Activated CD8-positive, alpha-beta memory T cell treated with anti-CD3 and anti-CD28 coated beads, Interleukin-2, amount 50 U/mL, for 24 hours (primary cell): ENCODE results near the gene DCLK2.

ENCODE experiments used
- DNase-seq: peaks from one replicate; pipeline ENCODE4 v3.0.0-alpha.2; 2020; ENCODE audit errors: extremely low read depth

The DCLK2 gene

DNA sequence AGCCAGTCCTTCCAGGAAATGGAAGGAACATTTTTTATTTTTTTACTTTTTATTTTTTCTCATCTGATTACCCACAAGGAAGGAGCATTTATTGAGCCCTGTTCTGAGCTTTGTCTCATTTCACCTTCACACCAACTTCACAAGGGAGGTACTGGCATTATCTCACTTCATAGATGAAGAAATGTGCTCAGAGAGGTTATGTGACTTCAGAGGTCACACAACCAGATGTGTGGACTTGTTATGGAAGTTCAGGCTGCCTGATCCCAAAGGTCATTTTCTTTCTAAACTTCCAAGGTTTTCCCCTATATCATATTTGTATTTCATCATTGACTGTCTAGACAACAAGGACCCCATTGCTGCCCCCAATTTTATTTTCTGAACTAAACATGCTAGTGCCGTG lies 160.3 kb downstream of the DCLK2 start:
- DNase-seq, result no peak

DNA sequence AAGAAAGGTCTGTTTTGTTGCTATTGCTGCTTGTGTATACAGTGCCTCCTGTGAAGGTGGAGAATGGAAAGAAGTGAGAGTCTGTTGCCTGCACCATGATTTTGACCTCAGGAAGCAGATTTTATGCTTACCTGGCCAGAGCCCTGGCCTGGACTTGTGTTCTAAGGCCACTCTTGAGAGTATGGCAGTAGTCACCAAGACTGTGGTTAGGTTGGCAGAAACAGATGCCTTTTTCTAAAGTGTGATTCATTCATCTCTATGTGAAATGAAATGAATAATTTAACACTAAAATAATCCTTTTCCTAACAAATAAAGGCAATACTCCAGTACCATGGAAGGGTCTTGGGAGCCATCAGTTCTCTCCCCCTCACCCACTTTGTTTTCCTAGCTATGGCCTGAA lies 161.8 kb downstream of the DCLK2 start:
- DNase-seq, result no peak

DNA sequence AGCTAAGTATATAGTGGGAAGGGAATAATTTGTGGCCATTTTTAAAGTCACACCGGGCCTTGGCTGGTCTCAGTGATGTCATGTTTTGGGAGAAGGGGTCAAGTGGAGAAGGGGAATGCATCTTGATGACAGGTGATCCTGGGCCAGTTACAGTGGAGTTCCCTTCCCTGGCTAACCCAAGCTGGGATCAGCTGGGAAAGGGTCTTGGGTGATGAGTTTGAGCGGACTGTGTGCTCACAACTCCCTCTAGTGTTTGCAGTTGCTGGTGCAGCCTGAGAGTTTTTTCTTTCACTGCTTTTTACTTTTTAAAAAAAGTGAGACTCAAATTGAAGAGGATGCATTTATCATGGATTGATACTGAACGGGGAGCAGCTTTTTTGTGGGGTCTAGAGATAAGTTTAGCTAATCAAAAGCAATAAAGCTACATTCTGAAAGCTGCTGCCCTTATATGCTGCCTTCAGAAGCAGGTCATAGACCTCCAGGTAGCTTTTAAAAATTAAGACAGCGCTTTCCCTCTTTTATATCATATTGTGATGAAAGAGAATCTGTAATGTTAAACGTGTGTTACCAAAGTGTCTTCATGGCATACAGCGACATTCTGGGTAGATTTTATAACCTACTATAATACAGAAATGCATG lies 164.7 kb downstream of the DCLK2 start:
- DNase-seq, result no peak

DNA sequence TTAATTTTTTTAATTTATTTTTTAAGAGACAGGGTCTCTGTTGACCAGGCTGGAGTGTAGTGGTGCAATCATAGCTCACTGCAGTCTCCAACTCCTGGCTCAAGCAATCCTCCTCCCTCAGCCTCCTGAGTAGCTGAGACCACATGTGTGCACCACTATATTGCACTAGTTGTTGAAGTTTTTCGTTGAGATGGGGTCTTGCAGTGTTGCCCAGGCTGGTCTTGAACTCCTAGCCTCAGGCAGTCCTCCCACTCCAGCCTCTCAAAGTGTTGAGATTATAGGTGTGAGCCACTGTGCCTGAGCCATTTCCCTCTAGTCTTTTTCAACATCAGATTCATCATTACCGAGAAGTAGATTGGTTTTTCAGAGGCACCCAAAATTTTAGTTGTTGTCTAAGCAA lies 165.7 kb downstream of the DCLK2 start:
- DNase-seq, result no peak

DNA sequence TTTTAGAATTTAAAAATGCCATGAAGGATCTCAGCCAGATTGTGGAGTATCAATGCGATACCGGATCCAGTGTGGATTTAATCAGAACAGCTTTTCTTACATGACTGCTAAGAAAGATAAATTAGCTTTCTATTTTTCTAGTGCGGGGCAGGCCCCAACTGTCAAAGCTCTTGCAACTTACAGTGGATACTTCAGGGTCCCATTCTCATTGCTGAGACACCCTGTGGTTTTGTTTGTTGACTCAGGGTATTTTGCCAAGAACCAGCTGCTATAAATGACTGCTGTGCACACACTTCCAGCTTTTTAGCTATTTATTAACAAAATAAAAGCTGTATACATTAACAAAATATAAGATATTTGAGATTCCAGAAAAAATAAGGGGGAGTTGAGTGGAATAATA lies 166.4 kb downstream of the DCLK2 start:
- no peak for DNase-seq

DNA sequence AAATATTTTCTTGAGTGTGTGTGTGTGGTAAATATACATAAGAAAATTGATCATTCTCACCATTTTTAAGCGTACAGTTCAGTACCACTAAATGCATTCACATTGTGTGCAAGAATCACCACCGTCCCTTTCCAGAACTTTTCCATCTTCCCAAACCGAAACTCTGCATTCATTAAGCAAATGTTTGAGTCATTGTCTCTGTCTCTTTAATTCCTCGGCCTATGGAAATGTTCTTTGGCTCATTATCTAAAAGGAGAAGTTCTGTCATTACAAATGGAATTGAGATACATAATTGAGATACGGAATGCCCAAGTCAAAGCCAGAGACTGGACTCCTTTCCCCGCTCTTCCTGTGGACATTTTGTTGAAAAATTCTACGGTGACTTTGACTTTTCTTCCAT lies 168.9 kb downstream of the DCLK2 start:
- no peak for DNase-seq

DNA sequence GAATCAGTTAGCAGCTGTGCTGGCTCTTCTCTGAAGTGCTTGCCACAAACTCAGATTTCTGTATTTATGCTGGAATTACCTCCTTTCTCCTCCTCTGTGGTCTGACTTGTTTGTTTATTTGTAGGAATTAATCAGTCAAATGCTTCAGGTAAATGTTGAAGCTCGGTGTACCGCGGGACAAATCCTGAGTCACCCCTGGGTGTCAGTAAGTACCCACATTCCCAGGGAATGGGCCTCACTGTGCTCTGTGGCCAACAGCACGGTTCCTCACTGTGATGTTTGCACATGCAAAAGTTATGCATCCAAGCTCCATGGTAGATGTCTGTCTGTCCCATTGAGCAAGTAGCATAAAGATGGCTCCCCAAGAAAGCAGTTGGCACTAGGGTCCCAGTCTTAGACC lies 169.9 kb downstream of the DCLK2 start:
- DNase-seq, result no peak

DNA sequence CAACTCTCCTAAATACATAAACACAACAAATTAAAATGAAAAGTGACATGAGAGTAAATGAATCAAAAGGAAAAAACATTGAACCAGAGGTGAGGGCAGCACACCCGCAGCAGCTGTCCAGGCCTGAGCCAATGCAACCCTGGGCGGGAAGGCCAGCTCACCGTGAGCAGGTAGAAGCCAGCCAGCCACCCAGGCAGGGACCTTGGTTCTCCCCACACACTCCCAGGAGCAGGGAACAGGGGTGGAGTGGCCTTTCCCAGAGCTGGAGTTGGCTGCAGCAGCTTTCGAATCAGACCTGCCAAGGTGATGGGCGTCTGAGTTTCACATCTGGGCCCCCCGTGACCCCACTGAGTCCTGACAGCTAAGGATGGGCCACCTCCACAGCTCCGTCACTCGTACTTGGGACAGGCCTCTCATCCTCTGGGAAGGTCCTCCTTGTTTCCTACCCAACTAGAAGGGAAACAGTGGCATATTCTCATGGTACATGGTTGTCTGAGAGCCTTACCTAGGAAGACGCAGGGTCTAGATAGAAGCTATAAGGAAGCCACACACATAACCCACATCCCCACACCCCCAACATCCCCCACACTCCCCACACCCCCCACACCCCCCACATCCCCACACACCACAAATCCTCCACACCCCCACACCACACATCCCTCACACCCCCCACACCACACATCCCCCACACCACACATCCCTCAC lies 172.2 kb downstream of the DCLK2 start:
- DNase-seq, result no peak

DNA sequence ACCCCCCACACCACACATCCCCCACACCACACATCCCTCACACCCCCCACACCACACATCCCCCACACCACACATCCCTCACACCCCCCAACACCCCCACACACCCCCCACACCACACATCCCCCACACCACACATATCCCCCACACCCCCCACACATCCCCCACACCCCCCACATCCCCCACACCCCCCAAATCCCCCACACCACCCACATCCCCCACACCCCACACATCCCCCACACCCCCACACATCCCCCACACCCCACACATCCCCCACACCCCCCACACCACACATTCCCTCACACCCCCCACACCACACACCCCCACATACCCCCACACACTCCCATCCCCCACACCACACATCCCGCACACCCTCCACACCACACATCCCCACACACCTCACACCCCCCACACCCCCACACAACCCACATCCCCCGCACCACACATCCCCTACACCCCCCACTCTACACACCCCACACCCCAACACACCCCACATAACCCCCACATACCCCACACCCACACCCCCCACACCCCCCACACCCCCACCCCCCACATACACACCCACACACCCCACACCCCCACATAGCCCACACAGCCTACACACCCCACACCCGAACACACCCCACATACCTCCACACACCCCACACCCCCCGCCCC lies 172.9 kb downstream of the DCLK2 start:
- no peak for DNase-seq

DNA sequence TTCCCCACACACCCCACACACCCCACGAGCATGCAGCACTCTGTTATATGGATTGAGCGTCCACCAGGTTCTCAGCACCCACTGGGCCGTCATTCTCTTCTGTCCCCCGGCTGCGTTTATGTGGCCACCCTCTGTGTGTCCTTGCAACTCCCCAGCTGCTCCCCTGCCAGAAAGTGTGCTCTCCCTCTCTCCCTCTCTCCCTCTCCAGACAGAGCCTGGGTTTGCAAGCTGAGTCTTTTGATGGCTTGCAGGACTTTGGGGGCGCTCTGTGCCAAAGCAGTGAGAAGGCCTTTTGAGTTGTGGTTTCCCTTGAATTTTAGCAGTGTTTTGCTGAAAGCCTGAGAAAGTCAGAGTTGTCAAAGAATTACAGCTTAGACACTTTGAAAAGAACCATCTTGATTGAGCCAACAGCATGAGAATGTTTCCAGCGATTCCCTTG lies 173.5 kb downstream of the DCLK2 start:
- DNase-seq, result no peak

DNA sequence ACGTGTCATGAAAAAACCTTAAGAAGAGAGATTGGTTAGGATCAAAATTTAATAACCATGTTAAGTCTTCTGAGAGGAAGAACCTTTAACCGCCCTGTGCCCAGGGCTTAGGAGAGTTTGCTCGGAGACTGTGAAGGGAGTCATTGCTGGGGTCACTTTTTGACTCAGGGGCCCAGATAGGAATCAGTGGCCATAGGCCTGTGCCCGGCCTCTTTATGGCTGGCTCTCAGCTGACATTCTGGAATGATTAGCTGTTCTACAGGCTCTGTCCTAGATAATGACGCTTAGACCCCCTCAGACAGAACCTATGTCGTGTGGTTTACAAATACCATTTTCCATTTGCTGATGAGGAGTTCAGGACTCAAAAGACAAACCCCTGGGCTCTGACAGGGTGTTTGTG lies 174.1 kb downstream of the DCLK2 start:
- DNase-seq, result no peak

DNA sequence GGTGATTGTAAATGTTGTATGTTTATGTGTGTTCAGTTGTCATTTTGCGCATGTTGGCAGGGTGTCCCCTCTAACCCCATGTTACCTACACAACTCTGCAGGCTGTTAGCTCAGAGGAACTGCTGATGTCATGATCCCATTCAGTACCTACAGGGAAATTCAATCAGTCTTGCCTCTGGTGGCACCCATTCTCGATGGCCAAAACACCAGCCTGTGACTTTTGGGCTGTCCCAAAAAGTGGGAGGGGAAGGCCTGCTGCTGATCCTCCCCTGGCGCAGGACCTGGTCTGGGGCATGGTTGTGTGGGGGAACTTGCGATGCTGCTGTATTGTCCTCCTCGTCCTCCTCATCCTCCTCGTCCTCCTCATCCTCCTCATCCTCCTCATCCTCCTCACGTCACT lies 174.5 kb downstream of the DCLK2 start:
- DNase-seq, result no peak

DNA sequence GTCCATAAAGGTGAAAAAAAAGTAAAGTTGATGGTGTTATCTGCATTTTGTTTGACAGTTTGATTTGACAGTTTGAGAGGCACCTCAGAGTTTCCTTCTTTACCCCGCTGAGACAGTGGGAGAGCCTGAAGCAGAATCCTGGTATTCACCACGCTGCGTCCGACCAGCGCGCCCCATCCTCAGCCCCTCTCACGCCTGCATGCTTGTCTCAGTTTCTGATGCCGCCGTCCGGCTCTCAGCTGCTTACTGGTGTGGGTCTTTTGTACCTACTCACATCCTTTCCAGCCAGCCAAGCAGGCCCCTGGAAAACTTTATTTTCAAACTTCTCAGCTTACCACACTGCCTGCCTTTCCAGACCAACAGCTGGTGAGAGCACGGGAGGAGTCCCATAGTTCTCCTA lies 175.2 kb downstream of the DCLK2 start:
- no peak for DNase-seq

DNA sequence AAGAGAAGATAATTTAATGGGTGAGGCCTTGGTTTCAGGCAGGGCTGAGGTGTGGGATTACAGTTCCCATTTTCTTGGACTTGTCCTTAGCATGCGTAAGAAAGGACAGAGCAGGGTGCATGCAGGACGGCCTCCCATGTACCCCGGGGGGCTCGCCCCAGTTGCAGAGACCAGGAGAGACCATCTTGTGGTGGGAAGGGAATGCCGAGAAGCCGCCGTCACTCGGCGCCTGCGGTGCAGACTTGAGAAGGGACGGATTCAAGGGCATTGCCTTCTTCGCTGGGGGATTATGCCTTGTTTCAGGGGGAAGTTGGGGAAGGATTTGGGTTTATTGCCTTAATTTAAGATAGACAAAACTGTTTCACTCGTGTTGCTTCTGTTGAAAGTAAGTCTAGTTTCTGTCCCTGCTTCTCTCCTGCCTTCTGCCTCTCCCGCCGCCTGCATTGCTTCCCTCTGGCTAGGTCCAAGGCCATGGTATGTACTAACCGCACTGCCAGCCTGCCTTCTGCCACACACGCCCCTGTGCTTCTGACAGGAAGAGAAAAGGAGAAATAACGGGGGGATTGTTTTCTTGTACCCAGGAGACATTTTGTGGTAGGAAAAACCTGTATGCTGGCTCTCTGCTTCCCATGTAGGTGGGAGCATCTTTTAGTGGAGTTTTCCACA lies 175.9 kb downstream of the DCLK2 start:
- DNase-seq, result no peak

DNA sequence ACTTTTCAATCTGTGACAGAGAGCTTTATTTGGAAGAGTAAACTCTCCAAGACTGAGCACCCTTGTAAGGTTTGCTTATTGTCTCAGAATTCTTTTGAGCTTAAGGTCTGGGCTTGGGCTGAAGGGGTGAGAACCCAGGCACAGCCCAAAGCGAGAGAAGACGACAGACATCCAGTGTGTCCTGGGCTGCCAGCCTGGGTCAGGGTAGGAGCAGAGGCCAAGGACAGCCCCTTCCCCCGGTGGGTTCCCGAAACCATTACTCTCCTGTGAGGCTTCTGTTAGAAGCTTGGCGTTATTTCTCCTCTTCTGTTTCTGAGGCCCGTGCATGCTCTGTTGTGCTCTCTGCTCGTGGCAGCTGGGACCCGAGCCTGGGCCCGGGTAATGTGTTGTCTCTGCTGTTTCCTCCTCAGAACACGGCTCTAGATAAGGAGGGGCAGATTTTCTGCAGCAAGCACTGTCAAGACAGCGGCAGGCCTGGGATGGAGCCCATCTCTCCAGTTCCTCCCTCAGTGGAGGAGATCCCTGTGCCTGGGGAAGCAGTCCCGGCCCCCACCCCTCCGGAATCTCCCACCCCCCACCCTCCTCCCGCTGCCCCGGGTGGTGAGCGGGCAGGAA lies 177.5 kb downstream of the DCLK2 start:
- no peak for DNase-seq

DNA sequence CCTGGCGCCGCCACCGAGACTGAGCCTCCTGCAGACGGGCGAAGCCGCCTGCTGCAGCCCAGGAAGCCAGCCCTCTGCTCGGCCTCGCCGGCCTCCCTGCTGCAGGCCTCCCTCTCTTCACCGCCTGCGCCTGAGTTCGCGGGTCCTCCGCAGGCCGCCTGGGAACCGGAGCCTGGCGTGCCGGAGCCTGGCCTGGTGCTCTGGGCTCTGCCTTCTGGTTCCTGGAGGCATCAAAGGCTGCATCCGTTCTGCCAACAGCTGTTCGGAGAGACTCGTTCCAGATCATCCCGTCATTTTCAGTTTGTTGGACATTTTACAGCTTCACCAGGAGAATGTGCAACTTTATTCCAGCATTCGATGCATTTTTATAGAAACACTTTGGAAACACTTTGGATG lies 178.0 kb downstream of the DCLK2 start:
- DNase-seq, result no peak

DNA sequence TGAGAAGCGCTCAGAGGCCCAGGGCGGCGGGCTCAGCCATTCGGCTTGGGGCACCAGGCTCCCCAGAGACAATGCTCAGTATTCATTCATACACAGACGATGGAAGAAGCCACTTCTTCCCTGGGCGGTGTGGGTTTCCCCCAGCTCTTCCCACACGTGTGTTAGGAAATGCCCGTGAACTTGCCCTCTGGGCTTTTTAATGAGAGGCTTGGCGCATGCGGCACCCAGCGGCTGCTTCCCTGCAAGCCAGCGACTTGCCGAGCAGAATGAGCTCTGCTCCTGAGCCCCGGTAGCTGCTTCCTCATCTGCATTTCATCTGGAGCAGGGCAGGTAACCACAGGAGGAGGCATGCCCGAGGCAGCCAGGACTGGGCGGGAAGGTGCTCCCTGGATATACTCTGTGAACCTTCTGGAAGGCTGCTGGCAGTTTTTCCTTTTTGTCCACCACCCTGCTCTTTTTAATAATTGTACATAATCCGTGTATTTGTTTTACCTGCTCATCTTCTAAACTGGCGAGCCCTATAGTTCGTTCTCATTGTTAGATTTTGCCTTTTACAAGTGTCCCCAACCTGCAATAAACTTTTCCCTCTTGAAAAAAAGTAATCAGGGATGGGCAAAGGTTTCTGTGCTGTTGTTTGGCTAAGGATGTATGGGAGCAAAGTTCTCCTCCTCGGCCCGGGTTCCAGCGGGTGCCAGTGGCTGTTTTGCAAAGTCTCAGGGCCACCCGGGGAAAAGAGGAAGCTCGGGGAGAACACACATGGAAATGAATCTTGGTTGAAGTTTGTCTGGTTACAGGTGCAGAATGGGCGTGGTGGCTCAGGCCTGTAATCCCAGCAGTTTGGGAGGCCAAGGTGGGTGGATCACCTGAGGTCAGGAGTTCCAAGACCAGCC lies 178.8 kb downstream of the DCLK2 start:
- DNase-seq, result no peak

DNA sequence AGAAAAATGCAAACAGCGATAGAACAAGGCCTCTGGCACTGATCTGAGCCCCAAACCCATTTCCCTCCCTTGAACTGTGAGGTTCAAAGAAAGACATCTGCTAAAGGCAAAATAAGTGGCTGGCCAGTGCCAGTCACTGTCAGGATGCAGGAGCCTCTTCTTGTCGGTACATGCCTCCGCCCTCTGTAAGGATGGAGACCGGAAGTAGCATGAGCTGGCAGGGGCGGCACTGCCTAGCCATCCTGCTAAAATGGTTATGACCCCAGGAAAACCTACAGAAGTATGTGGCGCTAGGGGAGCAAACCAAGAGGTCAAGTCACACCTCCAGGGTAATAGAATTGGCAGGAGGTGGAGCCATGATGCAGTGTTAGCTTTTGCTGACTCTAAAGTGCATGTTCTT lies 180.3 kb downstream of the DCLK2 start:
- no peak for DNase-seq

DNA sequence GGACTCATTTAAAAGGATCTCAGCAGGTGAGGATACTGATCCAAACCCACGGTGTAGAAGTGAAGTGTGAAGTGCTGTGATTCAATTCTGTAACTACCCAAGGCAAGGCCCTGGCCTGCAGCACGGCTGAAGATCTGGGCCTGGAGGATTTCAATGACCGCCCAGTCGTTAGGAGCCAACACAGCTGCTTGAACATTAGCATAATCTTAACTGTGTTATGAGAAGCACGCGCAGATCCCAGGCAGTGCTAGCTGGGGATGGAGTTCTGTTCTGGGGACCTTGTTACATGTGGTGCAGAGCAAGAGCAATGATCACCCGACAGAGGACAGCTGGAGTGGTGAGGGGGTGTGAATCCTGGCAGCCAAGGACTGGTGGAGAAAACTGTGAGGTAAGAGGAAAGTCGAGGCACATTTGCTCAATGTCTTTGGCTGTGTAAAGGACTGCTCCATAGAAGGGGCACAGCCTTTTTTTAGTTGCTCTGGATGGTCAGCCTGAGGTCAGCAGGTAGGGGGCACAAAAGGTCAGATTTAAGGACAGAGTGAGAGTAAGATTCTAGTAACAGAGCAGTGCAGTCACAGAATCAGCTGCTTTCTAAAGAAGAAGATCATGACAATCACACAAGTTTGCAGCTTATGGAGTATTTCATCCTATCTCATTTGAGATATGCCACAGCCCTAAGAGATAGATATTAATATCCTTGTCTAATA lies 181.8 kb downstream of the DCLK2 start:
- DNase-seq, result no peak

DNA sequence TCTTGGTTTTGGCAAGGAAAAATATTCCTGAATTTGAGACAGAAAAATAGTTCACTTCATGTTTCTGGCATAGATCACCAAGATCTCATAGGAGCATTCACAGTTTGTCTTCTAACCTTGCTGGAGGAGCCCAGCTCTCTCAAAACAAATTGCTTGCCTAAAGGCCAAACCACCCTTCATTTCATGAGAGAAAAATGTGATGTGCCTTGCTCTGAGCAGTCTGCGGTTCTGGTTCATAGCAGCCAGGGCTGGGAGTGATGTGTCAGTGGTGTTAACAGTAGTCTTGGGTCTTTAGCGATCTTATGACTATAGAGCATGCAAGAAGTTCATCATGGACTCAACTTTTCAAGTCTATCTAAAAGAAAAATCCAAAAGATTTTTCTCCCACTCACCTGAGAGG lies 183.3 kb downstream of the DCLK2 start:
- no peak for DNase-seq

DNA sequence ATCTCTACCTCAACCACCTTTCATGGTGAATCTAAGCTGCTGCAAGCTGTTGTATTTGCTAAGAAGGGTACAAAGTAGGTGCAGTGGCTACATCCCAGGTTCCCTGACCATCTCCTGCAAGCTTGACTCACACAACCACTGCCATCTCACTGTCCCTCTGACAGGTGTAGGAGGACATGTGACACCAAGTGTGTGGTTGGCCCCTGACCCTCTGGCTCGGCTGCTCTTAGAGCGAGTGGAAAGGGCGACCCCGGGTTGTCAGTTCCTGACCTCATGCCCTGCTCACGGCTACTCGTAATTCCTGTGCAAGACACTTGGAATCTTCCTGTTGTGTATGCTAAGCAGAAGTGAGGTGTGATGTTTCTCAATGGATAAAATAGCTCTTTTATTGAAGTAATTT lies 184.4 kb downstream of the DCLK2 start:
- no peak for DNase-seq
